GM12873 (cell line): Measurements from ENCODE around the gene ANKDD1B.

ENCODE experiments used
- TF ChIP-seq, protein P1 (sequence below): IDR thresholded peaks from 2 replicates; pipeline ENCODE4 v1.5.1; 2012; ENCODE audit warnings: low read depth, mild to moderate bottlenecking, moderate library complexity, low read length, control low read depth; ENCODE audit not compliant: insufficient read depth; ENCODE audit errors: missing control alignments

ANKDD1B gene

DNA sequence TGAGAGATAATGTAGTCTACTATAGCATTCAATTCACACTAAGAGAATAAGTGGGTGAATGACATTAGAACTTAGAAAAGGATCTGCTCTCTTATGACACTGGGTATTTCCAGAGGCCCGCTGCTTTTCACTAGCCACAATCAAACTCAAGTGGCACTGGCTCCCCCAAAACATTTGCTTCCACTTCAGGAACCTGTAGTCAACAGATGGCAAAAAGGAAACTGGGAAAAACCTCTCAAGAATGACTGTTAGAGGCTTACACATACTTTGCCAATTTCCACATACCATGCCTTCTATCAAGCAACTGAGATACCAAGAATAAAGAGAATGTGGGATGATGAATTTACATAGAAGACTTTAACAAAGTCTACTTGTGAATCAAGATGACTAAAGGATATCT, 94.8 kb downstream of the ANKDD1B start:
- TF ChIP-seq, protein P1, sequence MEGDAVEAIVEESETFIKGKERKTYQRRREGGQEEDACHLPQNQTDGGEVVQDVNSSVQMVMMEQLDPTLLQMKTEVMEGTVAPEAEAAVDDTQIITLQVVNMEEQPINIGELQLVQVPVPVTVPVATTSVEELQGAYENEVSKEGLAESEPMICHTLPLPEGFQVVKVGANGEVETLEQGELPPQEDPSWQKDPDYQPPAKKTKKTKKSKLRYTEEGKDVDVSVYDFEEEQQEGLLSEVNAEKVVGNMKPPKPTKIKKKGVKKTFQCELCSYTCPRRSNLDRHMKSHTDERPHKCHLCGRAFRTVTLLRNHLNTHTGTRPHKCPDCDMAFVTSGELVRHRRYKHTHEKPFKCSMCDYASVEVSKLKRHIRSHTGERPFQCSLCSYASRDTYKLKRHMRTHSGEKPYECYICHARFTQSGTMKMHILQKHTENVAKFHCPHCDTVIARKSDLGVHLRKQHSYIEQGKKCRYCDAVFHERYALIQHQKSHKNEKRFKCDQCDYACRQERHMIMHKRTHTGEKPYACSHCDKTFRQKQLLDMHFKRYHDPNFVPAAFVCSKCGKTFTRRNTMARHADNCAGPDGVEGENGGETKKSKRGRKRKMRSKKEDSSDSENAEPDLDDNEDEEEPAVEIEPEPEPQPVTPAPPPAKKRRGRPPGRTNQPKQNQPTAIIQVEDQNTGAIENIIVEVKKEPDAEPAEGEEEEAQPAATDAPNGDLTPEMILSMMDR = no peak

DNA sequence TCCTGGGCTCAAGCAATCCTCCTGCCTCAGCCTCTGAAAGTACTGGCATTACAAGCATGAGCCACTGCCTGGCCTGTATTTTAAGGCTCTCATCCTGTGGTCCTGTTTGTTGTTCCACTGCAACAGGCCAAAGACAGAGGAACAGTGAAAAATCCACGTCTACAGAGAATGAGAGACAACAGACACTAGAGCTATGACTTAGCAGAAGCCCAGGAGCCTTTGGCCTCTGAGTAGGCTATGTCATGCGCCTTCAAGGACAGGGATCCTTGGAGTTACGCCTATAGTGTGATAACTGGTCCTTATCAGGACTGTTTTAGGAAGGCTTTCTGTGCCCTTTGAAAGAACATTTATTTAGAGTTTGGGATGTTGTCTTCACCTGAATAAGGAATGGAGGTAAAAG, 95.5 kb downstream of the ANKDD1B start:
- TF ChIP-seq, protein P1 = no peak

GRCh38 chr5:75707911-75708509, 96.8 kb downstream of the ANKDD1B start:
- TF ChIP-seq, protein P1 = no peak

- TF ChIP-seq, protein P1 = no peak
Observed at GRCh38 chr5:75710637-75711036, 99.4 kb downstream of the ANKDD1B start.

DNA sequence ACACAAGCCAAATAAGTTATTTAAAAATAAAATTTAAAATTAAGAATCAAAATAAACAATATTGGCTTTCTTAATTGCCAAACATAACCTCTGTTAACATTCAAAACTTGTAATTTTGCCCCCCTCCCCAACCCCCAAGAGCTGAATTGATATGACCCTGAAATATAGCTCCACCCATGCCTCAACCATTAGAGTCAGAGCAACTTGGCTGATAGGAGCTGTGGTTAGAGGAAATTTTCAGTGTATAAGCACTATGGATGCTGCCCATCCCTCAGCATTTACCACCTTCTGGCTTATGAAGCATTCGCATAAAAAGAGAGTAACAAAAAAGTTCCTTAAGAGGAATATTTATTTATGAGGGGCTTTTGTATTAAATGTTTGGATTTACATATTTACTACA, 99.9 kb downstream of the ANKDD1B start:
- TF ChIP-seq, protein P1 = no peak

- TF ChIP-seq, protein P1 = no peak
Observed at GRCh38 chr5:75712091-75712490, 100.8 kb downstream of the ANKDD1B start.

GRCh38 chr5:75716715-75717081, 105.4 kb downstream of the ANKDD1B start:
- TF ChIP-seq, protein P1 = no peak
